Right renal pelvis (tissue), 4 donors: ENCODE measurements around the gene MYBL2. TPM values are rescaled to one million over a fixed set of nuclear protein-coding genes. Genes with fewer than 3 reads are reported as not detected.
A peak's percentile ranks its signal among the peaks of the same experiment; 100 is the strongest.
"Not testable (repeated sequence)": the region's sequence is repeated elsewhere in the genome, so short reads cannot be mapped to it uniquely, and the experiment has no call there.

Experiments
- DNase-seq, 4 donors: peaks; one replicate each; pipeline ENCODE4 v3.0.0-alpha.2; 2013; ENCODE audit warnings: low read depth in 4 of 4, low spot score in 3 of 4, missing footprints in 1 of 4
- polyA plus RNA-seq, 4 donors: library from polyadenylated mRNA; unstranded; fragments of 120-200 nt; gene quantifications; one replicate each; pipeline ENCODE4 v1.2.1, GENCODE V29; 2013; ENCODE audit not compliant: insufficient read length in 4 of 4

The MYBL2 gene
- 10 to 100 TPM; 22.3 to 26.3 (median 24.9) TPM for polyA plus RNA-seq

DNA sequence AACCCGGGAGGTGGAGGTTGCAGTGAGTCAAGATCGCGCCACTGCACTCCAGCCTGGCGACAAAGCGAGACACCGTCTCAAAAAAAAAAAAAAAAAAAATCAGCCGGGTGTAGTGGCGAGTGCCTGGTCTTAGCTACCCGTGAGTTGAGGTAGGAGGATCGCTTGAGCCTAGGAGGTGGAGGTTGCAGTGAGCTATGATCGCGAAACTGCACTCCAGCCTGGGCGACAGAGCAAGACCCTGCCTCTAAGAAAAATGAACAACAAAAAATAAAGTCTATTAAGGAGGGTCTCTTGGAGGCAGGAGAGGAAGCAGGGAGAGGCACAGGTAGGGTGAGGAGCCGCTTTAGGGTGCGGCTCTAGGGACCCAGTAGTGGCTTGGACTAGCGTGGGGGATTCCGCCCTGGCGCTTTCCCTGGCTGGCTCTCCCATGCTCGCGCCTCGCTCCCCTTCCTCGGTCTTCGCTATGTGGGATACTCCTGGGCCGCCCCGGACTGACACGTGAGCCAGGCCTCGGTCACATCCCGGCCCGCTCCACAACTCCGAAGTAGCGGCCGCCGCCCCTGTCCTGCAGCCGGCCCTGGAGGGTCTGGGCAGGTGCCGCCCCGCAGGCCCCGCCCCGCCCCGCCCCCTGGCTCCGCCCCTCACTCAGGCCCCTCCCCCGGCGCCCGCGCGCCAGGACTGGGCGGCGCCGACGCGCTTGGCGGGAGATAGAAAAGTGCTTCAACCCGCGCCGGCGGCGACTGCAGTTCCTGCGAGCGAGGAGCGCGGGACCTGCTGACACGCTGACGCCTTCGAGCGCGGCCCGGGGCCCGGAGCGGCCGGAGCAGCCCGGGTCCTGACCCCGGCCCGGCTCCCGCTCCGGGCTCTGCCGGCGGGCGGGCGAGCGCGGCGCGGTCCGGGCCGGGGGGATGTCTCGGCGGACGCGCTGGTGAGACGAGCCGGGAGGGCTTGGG lies at the start of gene MYBL2:
Gene MYBL2 (plus strand): TSS at position 739 of the 953 bp plus-strand sequence. CDS start 170 bp downstream, at position 909.
- DNase-seq = peak in 2 of 4 donors; percentile 44 to 56

DNA sequence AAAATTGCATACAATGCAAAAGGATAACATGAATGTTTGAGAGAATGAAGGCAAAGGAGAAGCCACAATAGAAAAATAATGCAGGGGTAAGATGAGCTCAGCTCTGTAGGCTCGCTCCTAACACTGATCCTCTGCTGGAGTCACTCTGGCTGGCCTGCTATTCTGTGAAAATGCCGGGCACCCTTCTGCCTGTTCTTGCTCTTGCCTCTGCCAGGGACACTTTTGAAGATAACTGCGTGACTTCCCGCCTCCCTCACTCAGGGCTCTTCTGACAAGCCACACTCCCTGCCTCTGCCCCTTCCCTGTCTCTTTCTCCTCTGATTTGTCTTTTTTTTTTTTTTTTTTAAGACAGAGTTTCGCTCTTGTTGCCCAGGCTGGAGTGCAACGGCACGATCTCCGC lies 35.3 kb upstream of the MYBL2 start:
- no peak for DNase-seq

DNA sequence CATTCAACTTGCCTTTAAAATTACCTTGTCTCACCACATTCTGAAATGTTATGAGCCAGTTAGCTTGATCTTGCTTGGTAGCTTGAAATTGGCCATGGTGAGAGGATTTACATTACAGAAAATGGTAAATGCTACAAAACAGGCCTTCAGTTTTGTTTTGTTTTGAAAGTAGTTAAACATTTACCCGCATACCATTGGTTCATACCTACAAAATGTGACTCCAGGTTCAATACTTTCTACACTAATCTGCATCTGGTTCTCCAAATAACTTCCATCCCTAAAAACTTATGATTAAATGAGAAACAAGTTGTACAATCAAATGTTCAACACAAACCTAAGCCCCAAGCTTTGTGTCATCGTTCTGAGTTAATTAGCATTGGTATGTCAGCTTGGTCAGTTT lies 30.5 kb upstream of the MYBL2 start:
- DNase-seq = no peak

DNA sequence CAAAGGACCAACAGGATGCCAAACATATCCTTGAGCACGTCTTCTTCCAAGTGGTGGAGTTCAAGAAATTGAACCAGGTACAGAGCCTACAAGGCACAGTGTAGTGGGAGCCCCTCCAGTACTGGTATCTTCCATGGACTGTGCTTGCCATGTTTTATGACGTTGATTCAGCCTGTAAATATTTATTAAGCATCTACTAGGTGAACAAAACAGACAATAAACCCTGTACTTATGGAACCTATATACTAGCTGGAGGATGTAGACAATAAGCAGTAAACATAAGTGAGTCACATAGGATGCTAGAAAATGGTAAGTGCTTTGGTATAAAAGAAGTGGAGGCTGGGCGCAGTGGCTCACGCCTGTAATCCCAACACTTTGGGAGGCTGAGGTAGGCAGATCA lies 24.4 kb upstream of the MYBL2 start:
- DNase-seq = no peak

DNA sequence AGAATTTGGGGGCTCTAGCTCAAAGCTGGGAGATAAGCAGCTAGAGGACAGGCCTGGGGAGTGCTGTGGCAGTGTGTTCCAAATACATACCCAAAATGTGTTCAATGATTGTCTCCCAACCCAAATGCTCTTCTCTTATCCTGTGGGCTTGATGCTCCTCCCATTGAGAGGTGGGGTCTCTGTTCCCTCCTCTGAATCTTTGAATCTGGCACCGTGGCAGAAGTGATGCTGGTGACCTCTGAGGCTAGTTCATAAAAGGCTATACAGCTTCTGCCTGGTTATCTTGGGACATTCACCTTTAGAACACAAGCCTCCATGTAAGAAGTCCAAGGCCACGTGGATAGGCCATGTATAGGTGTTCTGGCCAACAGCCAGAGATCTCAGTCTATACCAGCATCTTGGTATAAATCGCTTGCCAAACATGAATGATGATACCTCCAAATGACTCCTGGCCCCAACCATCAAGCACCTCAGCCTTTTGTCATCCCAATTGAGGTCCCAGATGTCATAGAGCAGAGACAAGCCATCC lies 15.9 kb upstream of the MYBL2 start:
- DNase-seq = no peak

DNA sequence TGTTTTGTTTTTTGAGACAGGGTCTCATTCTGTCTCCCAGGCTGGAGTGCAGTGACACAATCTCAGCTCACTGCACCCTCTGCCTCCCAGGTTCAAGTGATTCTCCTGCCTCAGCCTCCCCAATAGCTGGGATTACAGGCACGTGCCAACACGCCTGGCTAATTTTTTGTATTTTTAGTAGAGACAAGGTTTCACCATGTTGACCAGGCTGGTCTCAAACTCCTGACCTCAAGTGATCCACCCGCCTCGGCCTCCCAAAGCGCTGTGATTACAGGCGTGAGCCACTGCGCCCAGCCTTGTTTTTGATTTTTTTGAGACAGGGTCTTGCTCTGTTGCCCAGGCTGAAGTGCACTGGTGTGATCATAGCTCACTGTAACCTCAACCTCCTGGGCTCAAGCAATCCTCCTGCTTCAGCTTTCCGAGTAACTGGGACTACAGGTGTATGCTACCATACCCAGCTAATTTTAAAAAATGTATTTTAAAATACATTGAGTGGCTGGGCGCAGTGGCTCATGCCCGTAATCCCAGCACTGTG lies 15.2 kb upstream of the MYBL2 start:
- not testable (repeated sequence) for DNase-seq

DNA sequence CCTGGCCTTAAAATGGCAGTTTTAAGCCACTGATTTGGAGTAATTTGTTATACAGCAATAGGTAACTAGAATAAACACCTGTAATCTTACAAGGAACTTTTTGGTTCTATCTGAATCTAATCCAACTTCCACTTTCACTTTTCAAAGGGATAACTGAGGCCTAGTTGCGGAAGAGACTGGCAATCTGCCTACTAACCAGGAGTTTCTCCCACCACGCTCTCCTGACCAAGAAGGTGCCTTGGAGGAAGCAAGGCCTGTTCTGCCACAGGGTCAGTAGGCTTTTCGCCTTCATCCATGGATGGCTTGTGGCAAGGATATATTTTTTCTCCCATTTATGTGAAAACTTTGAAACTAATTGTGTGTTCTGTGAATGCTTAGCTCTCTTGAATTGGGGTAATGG lies 12.9 kb upstream of the MYBL2 start:
- DNase-seq = no peak

DNA sequence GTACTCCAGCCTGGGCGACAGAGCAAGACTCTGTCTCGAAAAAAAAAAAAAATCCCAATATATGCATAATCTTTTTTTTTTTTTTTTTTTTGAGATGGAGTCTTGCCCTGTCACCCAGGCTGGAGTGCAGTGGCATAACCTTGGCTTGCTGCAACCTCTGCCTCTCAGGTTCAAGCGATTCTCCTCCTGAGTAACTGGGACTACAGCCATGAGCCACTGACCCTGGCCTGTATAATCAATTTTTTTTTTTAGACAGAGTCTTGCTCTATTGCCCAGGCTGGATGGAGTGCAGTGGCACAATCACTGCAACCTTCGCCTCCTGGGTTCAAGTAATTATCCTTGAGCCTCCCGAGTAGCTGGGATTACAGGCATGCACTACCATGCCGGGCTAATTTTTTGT lies 11.7 kb upstream of the MYBL2 start:
- DNase-seq = not testable (repeated sequence)

DNA sequence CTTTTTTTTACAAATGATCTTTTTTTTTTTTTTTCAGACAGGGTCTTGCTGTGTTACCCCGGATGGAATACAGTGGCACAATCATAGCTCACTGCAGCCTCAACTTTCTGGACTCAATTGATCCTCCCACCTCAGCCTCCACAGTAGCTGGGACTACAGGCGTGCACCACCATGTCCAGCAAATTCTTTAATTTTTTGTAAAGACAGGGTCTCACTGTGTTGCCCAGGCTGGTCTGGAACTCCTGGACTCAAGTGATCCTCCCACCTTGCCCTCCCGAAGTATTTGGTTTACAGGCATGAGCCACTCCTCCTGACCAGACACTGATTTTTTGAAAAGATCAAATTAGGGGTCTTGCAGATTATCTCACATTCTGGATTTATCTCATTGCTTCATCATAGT lies 11.0 kb upstream of the MYBL2 start:
- no peak for DNase-seq

DNA sequence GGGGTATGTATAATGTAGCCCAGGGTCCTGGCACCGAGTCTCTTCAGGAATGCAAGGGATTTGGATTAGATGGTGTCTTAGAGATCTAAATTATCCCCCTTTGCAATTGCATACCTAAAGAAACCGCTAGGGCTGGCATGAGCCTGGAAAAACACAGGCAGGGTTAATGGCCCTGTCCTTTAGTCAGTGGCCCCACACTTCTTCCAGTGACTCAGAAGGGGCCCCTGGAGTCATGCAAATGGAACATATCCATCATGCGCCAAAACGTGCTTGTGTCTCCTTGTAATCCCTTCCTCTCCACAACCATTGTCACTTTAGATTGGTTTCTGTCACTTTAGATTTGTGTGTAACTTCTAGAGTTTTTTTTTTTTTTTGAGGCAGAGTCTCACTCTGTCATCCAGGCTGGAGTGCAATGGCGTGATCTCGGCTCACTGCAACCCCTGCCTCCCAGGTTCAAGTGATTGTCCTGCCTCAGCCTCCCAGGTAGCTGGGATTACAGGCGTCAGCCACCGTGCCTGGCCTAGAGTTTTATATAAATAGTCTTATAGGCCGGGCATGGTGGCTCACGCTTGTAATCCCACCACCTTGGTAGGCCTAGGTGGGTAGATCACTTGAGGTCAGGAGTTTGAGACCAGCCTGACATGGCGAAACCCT lies 8.7 kb upstream of the MYBL2 start:
- no peak for DNase-seq

DNA sequence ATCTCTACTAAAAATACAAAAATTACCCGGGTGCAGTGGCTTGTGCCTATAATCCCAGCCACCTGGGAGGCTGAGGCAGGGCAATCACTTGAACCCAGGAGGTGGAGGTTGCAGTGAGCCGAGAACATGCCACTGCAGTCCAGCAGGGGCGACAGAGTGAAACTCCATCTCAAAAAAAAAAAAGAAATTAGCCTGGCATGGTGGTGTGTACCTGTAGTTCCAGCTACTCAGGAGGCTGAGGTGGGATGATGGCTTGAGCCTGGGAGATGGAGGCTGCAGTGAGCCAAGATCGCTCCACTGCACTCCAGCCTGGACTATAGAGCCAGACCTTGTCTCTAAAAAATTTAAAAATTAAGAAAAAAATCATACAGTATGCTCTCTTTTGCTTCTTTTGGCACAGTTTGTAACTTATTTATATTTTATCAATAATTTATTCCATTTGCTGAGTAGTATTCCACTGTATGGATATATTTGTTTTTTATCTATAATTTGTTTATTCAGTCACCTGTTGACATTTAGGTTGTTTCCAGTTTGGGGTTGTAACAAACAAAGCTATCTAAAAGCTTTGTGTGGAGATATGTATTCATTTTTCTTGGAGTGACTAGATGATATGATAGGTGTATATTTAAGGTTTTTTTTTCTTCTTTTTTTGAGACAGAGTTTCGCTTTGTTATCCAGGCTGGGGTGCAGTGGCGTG lies 8.0 kb upstream of the MYBL2 start:
- no peak for DNase-seq

DNA sequence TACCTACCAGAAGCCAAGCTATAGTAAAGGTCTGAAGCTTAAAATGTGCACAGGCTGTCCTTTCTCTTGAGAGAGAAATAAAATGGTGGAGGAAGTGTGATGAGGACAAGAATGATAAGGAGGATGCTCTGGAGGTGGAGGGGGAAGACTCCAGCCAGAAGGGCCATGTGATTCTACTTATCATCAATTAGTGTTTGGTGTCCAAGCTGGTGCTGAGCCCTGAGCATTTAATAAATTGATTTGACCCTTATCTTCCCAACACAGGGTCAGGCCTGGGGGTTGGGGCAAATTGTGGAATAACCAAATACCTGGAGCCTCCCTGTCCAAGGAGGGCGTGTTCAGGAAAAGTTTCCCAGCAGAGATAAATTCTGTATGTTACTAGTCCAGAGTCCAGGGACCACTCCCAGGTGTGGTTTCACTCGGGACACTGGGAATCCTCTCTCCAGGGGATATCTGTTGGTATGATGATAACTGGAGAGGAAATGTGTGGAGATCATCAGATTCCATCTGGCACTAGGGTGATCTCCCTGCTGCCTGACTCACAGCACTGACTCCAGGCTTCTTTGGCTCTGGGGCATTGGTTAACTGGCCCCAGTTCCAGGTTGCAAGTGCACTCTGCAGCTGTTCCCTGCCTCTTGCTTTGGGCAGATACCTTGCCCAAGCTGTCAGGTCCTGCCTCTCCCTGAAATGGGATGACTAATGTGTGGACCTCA lies 3.8 kb upstream of the MYBL2 start:
- DNase-seq = no peak

DNA sequence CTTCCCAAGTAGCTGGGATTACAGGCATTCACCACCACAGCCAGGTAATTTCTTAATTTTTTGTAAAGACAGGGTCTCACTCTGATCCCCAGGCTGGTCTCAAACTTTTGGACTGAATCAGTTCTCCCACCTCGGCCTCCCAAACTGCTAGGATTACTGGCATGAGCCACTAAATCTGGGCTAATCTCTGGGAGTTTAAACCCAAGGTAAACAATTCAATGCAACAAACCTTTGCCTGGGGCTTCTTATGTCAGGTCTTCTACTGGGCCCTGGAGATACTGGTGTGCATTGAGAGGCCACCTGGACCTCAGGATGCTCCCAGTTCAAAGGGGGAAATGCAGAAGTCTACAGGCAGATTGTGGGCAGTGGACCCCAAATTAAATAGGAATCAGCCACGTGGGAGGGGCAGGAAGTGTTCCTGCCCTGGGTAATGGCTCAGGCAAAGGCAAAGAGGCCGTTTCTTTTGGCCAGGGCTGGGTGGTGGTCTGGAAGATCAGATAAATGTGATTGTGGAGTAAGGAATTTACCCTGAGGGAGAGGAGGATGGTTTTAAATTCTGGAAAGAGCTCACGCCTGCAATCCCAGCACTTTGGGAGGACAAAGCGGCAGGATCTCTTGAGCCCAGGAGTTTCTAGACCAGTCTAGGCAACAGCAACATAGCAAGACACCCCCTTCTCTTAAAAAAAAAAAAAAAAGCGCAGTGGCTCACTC lies 1.3 kb upstream of the MYBL2 start:
- DNase-seq = no peak

DNA sequence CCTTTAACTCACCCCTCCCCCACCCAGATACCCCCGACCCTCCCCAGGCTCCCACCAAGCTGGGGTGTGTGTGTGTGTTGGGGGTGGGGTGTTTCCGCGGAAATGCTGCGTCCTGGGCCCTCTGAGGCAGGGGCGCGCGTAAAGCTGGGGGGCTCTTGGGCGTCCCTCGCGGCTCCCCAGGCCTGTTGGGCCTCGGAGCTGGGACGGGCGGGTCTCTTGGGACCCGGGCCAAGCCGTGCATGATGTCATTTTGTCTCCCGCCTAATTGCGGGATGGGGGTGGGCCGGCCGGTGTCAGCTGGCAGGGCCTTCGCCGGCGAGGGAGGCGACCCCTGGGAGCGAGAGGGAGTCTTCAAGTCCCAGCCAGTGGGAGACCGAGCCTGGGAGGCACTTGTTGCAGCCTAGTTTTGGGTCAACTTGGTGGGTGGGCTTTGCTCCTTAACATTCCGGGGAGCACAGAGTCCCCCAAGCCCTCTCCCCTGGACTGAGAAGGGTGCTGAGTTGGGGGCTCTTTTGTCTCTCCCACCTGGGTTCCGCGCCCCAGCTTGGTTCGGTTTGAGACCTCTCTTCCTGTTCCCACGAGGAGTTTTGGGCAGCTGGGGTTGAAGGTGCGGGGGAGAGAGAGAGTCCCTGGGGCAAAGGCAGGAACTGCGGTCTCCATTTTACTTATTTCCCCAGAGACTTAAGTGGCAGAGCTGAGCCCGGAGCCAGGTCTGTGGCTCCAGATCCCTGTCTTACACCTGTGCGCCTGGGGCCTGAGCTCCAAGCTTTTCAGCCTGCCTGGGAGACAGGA lies 623 bp downstream of the MYBL2 start:
- no peak for DNase-seq

DNA sequence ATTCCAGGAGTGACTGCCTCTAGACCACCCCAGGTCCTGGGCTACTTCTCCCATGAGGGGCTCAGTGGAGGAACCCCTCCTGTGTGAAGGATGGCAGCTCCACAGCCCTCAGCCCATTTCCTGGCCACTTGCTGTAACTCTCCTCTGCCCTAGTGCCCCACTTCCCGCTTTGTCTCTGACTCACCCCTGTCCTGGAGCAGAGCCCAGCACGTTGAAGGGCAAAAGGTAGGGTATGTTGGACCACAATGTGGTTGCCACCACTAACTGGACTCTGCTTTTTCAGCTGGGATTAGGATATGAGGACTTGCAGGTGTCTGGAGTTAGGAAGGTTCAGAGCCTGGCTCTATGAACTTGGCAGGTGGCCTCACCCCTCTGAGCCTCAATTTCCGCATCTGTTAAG lies 2.4 kb downstream of the MYBL2 start:
- no peak for DNase-seq

DNA sequence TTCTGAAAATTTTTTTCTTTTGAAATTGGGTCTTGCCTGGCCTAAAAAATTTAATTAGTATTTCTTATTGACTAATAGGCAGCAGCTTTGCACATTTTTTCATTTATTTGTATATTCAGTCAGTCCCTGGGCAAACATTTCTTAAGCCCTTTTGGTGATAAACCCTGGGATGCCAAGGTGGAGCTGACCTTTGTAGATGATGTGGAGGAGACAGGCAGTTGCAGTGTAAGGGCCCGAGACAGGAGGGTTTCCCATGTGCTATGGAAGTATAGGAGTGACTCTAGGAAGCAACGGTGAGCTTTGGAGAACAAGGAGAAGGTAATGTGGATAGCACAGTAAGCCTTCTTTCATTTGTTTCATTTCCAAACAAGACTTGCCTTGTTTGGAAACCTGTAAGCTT lies 3.5 kb downstream of the MYBL2 start:
- no peak for DNase-seq

DNA sequence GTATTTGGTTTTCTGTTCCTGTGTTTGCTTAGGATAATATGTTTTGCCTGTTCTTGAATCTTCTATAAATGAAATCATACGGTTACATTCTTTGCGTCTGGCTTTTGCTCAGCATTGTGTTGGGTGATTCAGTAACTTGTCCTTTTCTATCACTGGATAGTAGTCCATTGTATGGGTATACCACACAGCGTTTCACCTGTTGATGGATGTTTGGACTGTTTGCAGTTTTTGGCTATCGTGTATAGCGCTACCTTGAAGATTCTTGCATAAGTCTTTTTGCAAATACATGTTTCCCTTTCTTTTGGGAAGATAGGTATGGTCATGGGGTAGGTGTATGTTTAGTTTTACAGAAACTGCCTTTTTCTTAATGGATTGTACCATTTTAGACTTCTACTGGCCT lies 9.5 kb downstream of the MYBL2 start:
- DNase-seq = no peak

DNA sequence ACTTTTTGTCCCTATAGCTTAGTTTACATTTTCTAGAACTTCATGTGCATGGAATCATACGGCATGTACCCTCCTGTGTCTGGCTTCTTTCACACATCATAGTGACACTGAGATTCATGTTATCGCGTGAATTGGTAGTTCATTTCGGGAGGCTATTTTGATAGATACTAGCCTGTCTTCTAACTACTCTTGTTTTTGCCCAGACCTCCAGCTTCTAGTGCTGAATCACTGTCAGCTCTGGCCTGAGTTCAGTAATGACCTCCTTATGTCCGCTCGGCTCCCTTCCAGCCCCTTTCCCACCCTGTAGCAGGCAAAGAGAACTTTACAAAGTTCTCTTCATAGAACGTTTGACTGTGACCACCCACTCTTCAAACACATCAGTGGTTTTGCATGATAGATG lies 14.1 kb downstream of the MYBL2 start:
- no peak for DNase-seq

DNA sequence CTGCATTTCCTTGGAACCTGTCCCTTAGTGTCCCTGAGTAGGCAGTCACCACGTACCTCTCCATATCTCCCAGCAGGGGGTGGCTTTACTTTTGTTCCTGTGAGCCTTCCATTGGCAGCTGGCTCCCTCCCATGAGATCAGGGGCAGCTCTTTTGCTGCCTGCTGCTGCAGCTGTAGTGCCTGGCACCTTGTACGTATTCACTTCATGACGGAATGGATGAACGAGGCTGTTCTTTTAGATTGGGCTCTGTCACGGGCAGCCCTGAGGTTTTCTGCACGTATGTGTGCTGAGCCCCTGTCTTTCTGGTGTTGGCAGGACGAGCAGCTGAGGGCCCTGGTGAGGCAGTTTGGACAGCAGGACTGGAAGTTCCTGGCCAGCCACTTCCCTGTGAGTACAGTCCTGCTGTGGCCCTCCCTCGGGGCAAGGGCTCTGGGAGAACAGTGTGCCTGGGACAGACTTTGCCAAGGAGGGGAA lies 14.6 kb downstream of the MYBL2 start:
- no peak for DNase-seq
